GM19328 (cell line): ENCODE data around the gene ACBD5.
"Not testable (repeated sequence)": the region's sequence is repeated elsewhere in the genome, so short reads cannot be mapped to it uniquely, and the experiment has no call there.

Source experiments
- ATAC-seq: cut with Tn5 transposase; IDR thresholded peaks from one replicate; pipeline ENCODE4 v1.9.1; 2021; ENCODE audit warnings: mild to moderate bottlenecking, moderate library complexity; ENCODE audit not compliant: unreplicated experiment

The ACBD5 gene

GRCh38 chr10:27240212-27241009, at the start of gene ACBD5:
Gene ACBD5 (minus strand): TSS chr10:27240797. CDS start chr10:27240688, 109 bp downstream.
- peak; percentile 44 for ATAC-seq

- ATAC-seq: no peak
These were observed 44.5 kb upstream of the ACBD5 start for GRCh38 chr10:27285093-27285492.

GRCh38 chr10:27276581-27276980, 36.0 kb upstream of the ACBD5 start:
- no peak for ATAC-seq

DNA sequence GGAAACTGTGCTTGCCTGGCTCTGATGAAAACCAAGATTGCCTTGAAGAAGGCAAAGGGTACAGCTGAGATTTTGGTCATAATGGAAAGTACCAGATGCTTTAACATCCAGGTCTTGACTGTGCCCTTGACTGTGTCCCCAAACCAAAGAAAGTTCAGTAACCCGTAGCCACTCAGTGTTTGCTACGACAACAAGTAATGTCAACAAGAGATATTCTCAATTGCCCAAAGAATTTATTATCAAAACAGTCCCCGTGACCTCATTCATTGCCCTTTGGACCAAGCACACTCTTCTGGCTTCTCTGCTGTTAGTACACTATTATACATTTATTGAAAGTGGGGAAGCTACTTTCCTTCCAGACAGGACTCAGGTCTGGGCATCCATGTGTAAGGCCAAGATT, 25.4 kb upstream of the ACBD5 start:
- ATAC-seq: not testable (repeated sequence)

DNA sequence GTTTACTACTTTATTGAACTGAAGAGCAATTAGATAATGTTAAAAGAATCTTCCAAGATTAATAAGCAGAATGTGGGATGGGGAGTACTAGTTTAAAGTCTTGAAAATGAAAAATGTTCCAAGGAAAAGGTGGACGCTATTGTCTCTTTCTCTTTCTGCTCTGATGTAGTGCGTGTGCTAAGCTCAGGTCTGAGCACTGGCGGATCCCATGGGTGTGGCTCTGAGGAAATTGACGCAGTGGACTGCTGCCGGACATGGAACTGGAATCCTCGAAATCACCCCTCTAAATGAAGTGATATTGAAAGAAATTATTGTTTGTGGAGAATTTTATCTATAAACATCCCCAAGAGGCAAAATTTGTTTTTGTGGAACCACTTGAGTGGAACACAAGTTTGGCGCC, 22.2 kb upstream of the ACBD5 start:
- not testable (repeated sequence) for ATAC-seq

DNA sequence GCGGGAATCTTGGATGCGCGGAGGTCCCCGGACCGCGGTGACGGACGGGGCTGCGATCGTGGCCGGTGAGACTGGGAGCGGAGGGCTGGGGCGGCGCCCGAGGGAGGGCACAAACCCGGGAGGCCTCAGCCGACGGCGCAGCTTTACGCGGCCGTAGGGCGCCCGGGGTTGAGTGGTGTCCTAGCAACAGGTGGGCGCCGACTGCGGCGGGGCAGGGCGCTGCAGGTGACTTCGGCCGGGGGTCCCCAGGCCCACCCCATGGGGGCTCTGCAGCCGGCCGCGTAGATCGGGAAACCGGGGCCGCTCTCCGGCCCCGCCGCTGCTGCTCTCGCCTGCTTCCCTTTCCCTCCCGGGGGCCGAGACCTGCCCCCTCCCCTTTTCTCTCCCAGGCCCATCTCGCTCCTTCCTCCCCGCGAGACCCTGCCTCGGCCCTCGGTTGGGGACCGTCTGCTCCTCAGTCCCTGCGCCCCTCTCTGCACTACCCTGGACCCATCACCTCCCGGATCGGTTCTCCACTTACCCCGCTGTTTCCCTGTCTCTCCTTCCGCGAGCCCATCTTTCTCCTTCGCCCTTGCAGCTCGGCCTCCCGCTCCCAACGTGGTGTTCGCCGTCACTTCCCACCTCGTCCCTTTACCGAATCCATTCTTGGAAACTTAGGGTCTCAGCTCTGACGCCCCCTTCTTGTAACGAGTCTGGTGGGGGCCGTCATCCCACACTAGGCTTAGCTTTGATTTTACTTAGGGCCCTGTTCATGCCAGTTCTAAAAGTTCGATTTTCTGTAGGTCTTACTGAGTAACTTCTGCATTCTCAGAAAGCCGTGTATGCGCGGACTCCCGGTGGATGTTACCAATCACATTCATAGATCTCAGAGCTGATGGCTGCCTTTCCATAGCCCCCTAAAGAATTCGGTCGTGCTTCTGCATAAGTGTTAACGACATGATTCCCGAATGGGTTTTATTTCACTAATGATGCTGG, 18.5 kb upstream of the ACBD5 start:
- no peak for ATAC-seq

DNA sequence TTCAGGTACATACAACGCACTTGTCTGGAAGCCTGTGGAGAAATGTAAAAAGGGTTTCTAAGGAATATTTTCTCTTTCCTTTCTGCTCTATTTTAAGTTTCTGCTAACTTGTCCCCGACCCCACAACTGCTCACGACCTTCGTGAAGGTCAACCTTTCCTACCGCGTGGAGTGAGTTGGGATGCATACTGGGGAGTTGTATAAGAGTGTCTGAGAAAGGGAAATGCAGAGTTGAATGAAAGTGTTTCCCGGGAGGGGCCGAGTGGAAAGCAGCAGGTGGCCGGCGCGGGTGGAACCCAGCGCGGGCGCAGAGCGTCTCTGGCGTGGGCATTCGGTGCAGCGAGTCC, 17.9 kb upstream of the ACBD5 start:
- ATAC-seq: no peak

- ATAC-seq: no peak
These were observed 15.9 kb upstream of the ACBD5 start for GRCh38 chr10:27256299-27257189.

GRCh38 chr10:27253576-27253975, 13.0 kb upstream of the ACBD5 start:
- ATAC-seq: no peak

- peak; percentile 99 for ATAC-seq
These were observed 11.8 kb upstream of the ACBD5 start for GRCh38 chr10:27252267-27253000.

GRCh38 chr10:27251554-27251953, 11.0 kb upstream of the ACBD5 start:
- no peak for ATAC-seq

DNA sequence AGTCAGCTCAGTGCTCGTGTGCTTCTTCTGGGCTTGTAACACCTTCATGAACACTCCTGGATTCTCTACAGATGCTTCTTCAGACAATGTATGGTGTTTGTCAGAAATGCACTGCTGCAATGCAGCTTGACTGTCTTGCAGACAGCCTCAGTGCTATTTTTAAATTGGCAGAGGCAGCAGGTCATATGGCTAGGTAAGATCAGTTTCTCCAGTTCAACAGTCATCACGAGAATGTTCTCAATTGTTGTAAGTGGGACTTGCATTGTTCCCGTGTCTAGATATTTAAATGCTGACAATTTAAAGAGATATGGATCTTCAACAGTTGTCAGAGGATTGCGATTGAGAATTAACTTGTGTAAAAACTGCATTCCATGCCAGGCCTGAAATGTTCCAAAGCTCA, 7.6 kb upstream of the ACBD5 start:
- no peak for ATAC-seq

GRCh38 chr10:27247441-27247840, 6.8 kb upstream of the ACBD5 start:
- no peak for ATAC-seq

- ATAC-seq: no peak
These were observed 6.4 kb upstream of the ACBD5 start for GRCh38 chr10:27247006-27247405.

GRCh38 chr10:27245836-27246235, 5.2 kb upstream of the ACBD5 start:
- no peak for ATAC-seq

DNA sequence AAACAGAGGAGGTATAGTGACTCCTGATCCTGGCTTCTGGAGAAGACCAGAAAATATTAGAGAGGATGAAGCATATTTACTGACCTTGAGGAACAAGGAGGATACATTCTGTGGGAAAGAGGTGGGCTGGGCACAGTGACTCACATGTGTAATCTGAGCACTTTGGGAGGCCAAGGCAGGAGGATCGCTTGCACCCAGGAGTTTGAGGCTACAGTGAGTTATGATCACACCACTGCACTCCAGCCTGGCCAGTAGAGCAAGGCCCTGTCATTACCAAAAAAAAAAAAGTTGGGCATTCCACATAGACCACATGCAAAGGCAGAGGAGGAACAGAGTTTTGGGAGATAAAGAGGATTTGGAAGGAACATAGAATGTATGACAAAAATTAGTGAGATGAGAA, 4.4 kb upstream of the ACBD5 start:
- no peak for ATAC-seq

DNA sequence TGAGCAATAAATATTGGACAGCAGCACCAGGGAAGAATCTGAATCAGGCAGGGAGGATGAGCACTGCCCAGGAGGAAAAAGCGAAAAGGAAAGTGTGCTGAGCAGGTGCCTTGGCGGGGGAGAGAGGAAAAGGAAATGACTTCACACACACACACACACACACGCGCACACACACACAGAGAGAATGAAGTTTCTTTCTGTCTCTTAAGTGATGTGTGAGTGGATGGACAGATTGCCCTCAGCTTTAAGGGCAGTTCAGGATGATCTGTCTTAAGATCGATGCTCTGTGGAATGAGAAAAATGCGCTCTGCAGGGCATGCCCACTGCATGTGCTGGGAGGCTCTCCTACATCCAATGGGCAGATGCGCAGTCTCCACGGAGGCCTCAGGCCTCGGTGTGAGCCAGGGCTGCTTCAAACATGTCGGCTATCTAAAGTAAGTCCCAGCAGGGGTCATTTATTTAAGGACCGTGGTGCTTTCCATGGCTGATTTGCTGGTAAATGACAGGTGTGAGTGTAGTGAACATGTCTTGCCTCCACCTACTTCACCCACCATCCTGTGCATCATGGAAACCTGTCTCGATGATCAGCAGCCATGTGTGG, 2.5 kb upstream of the ACBD5 start:
- ATAC-seq: peak; percentile 25

DNA sequence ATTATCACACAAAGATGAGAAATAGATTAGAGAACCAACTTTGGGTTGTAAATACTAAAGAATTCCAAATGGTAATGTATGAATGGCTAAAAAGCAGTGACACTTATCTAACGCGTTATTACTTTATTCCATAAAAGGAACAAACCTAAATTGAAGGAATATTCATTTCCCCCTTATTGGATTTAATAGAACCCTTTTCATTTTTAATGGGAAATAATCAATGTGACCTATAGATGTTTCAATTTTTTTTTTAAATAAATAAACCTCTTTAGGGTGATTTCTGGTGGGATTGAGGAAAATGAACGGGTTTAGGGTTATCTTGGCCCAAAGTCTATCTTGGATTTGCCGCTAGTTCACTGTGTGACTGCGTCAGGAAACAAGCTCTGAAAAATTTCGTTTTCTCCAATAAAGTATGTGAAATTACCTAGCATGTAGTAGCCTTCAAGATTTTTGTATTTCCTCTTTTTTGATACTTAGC, 1.9 kb upstream of the ACBD5 start:
- ATAC-seq: no peak

GRCh38 chr10:27241652-27242472, 1.3 kb upstream of the ACBD5 start:
- ATAC-seq: peak; percentile 63
